Measurements from ENCODE around the gene TMEM266.
A peak's percentile ranks its signal among the peaks of the same experiment; 100 is the strongest.
"Not testable (repeated sequence)": the region's sequence is repeated elsewhere in the genome, so short reads cannot be mapped to it uniquely, and the experiment has no call there.

Gene TMEM266

GRCh38 chr15:76038512-76038911 is 21.3 kb upstream of the TMEM266 start:
- TF ChIP-seq ZBTB44 (tag by site-specific recombination; IDR thresholded peaks at IDR 0.05) (no peak), ZNF10 (tag by site-specific recombination; IDR thresholded peaks at IDR 0.05) (no peak), ZNF530 (tag by site-specific recombination; IDR thresholded peaks at IDR 0.05; ENCODE audit: low read depth) (no peak), ZNF621 (tag by site-specific recombination; IDR thresholded peaks at IDR 0.05) (no peak), ZNF311 (tag by site-specific recombination; IDR thresholded peaks at IDR 0.05; ENCODE audit: borderline replicate concordance) (no peak), SALL2 (tag by site-specific recombination; IDR thresholded peaks at IDR 0.05; ENCODE audit: borderline replicate concordance) (no peak), KLF1 (tag by site-specific recombination; IDR thresholded peaks at IDR 0.05) (no peak), TCF7L2 (IDR thresholded peaks at IDR 0.05; ENCODE audit: borderline replicate concordance, low read depth, low read length) (no peak), ZNF266 (tag by site-specific recombination; IDR thresholded peaks at IDR 0.05; ENCODE audit: low read depth) (no peak), ZIC2 (tag by site-specific recombination; IDR thresholded peaks at IDR 0.05) (no peak), ZNF239 (tag by site-specific recombination; IDR thresholded peaks at IDR 0.05) (no peak), ZNF366 (tag by site-specific recombination; conservative IDR thresholded peaks at IDR 0.05) (no peak), ZNF843 (tag by site-specific recombination; IDR thresholded peaks at IDR 0.05) (no peak), YY2 (tag by site-specific recombination; IDR thresholded peaks at IDR 0.05) (no peak), CTCF (tag by site-specific recombination; IDR thresholded peaks at IDR 0.05) (no peak), AEBP2 (tag by site-specific recombination; IDR thresholded peaks at IDR 0.05; ENCODE audit: borderline replicate concordance) (no peak), HOXC10 (CRISPR knock-in tag; IDR thresholded peaks at IDR 0.05) (no peak), ZSCAN5A (tag by site-specific recombination; IDR thresholded peaks at IDR 0.05) (no peak)
- ChIA-PET CTCF (no interaction called here), POLR2A (no interaction called here)
- no peaks in the 10 kb centered on the region for H3K9me3 ChIP-seq (ENCODE audit: control insufficient read depth, insufficient read depth, low read depth, low read length)
- H3K27ac ChIP-seq (ENCODE audit: extremely low read depth, low read depth, low read length) = no peak overlapping the region
- no peaks in the 10 kb centered on the region for H3K4me1 ChIP-seq (ENCODE audit: control insufficient read depth, insufficient read depth, low read length)
- no peaks in the 10 kb centered on the region for H3K36me3 ChIP-seq (ENCODE audit: control insufficient read depth in 2 of 2, insufficient read depth in 1 of 2, low read length in 2 of 2)
- H3K4me3 ChIP-seq (ENCODE audit: low read depth, low read length) = no peak overlapping the region

GRCh38 chr15:76054201-76054600 is 5.6 kb upstream of the TMEM266 start:
- H3K36me3 ChIP-seq (ENCODE audit: control insufficient read depth in 2 of 2, insufficient read depth in 1 of 2, low read length in 2 of 2); H3K4me3 ChIP-seq (ENCODE audit: low read depth, low read length); H3K4me1 ChIP-seq (ENCODE audit: control insufficient read depth, insufficient read depth, low read length); POLR2A ChIA-PET; H3K27ac ChIP-seq (ENCODE audit: extremely low read depth, low read depth, low read length); H3K9me3 ChIP-seq (ENCODE audit: control insufficient read depth, insufficient read depth, low read depth, low read length): not testable (repeated sequence)
- CTCF ChIA-PET = interaction anchor here (0.7 to 9.4 kb wide), 3 partner anchors 9 to 95 kb away, joined by 4 to 101 read pairs (median 6); no protein-coding TSS in a partner anchor
- TF ChIP-seq ZBTB48 (tag by site-specific recombination; IDR thresholded peaks at IDR 0.05) (peak; percentile 58; the same call in 1 of the 2 replicates), OSR2 (tag by site-specific recombination; IDR thresholded peaks at IDR 0.05) (peak; percentile 45; the same call in 1 of the 2 replicates), ZNF639 (tag by site-specific recombination; IDR thresholded peaks at IDR 0.05) (0 out of 2 replicates have a peak, but pooled peaks have one; percentile 52), ZSCAN5A (tag by site-specific recombination; IDR thresholded peaks at IDR 0.05) (0 out of 2 replicates have a peak, but pooled peaks have one; percentile 46), KLF8 (tag by site-specific recombination; IDR thresholded peaks at IDR 0.05) (peak; percentile 50; the same call in 1 of the 2 replicates), GLIS1 (tag by site-specific recombination; IDR thresholded peaks at IDR 0.05) (0 out of 2 replicates have a peak, but pooled peaks have one; percentile 10), SP7 (tag by site-specific recombination; IDR thresholded peaks at IDR 0.05) (0 out of 2 replicates have a peak, but pooled peaks have one; percentile 19), ZNF366 (tag by site-specific recombination; conservative IDR thresholded peaks at IDR 0.05) (peak; percentile 38; the same call in 1 of the 2 replicates), WT1 (tag by site-specific recombination; IDR thresholded peaks at IDR 0.05) (peak; percentile 70)
